ENCODE data around the gene LRRC26. TPM values are rescaled to one million over a fixed set of nuclear protein-coding genes. Genes with fewer than 3 reads are reported as not detected.

LRRC26 gene
- total RNA-seq, 1 experiment from 2014 or later, result 2.4 TPM

DNA sequence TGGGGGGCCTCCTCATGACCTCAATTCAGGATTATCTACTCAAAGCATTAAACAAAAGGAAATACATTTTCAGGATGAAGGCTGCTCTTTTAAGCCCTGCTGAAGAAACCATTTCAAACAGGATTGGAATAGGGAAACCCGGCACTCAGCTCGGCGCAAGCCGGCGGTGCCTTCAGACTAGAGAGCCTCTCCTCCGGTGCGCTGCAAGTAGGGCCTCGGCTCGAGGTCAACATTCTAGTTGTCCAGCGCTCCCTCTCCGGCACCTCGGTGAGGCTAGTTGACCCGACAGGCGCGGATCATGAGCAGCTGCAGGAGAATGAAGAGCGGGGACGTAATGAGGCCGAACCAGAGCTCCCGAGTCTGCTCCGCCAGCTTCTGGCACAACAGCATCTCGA, 34.9 kb upstream of the LRRC26 start (continued):
- TF ChIP-seq CTCF (IDR thresholded peaks at IDR 0.05 in 2 of 3, conservative IDR thresholded peaks at IDR 0.05 in 1 of 3; ENCODE audit: borderline replicate concordance in 1 of 3, insufficient read depth in 1 of 3, low read depth in 2 of 3, low read length in 2 of 3), result no peak
- no peak for TF ChIP-seq REST (IDR thresholded peaks at IDR 0.05; ENCODE audit: low read depth)

GRCh38 chr9:137202966-137203365, 33.1 kb upstream of the LRRC26 start:
- no peak overlapping the region for H3K27ac ChIP-seq (ENCODE audit: low read depth, low read length)
- POLR2A ChIA-PET, result interaction anchor here (1.1 kb wide), 1 partner anchor 11 kb away, joined by 4 read pairs; no protein-coding TSS in a partner anchor
- no peak overlapping the region for H3K4me2 ChIP-seq (ENCODE audit: low read length)
- TF ChIP-seq ZNF274 (IDR thresholded peaks at IDR 0.05; ENCODE audit: low read depth, low read length) (no peak), REST (IDR thresholded peaks at IDR 0.05; ENCODE audit: low read depth) (no peak), POLR2A (IDR thresholded peaks at IDR 0.05; ENCODE audit: borderline replicate concordance, extremely low read depth, insufficient read depth, insufficient read length) (no peak), ELF1 (IDR thresholded peaks at IDR 0.05; ENCODE audit: borderline replicate concordance, low read depth) (no peak), SP1 (IDR thresholded peaks at IDR 0.05; ENCODE audit: low read depth) (no peak), SIN3A (IDR thresholded peaks at IDR 0.05; ENCODE audit: low read depth) (no peak), EZH2 (IDR thresholded peaks at IDR 0.05) (no peak), JUND (IDR thresholded peaks at IDR 0.05) (no peak), YY1 (IDR thresholded peaks at IDR 0.05; ENCODE audit: extremely low read depth, insufficient replicate concordance, low read depth, low read length) (no peak), EGR1 (IDR thresholded peaks at IDR 0.05; ENCODE audit: low read depth) (no peak), TCF7L2 (IDR thresholded peaks at IDR 0.05; ENCODE audit: borderline replicate concordance, extremely low read depth, insufficient read depth, insufficient read length) (no peak), POLR2AphosphoS5 (IDR thresholded peaks at IDR 0.05; ENCODE audit: low read depth, low read length) (no peak)

More at GRCh38 chr9:137202966-137203365, 33.1 kb upstream of the LRRC26 start:
- DNase-seq (ENCODE audit: low read depth, low spot score) (no peak), ATAC-seq (no peak)
- intact Hi-C loops (cut with micrococcal nuclease), result no loop called here
- peaks cover 65% of the 10 kb centered on the region for H3K79me2 ChIP-seq (ENCODE audit: insufficient read depth, low read length)
- no peak overlapping the region for H3K9ac ChIP-seq (ENCODE audit: low read length)
- no peaks in the 10 kb centered on the region for H3K9me2 ChIP-seq (ENCODE audit: insufficient read depth)
- H3K36me3 ChIP-seq (ENCODE audit: control insufficient read depth in 1 of 2, insufficient read depth in 2 of 2, low read length in 2 of 2), result peaks cover 0 to 6% of the 10 kb centered on the region in 2 experiments; a peak in 2 of 4 replicates
- H3K27me3 ChIP-seq (ENCODE audit: insufficient read depth, low read length), result no peaks in the 10 kb centered on the region
- BruUV-seq (replicated peaks), result no TSS peak
- ChIA-PET CTCF (no interaction called here), RAD21 (ENCODE audit: low non-redundant PET in 1 of 2, low total read pairs in 2 of 2, uncharacterized antibody in 2 of 2, unreplicated experiment in 2 of 2) (no interaction called here)
- peaks cover 36 to 54% of the 10 kb centered on the region in 2 experiments for H3K4me1 ChIP-seq (ENCODE audit: control insufficient read depth in 1 of 2, insufficient read depth in 2 of 2, low read length in 2 of 2)
- no peaks in the 10 kb centered on the region for H3K9me3 ChIP-seq (ENCODE audit: control insufficient read depth in 1 of 2, insufficient read depth in 1 of 2, low read depth in 1 of 2, low read length in 2 of 2)
- no peak overlapping the region for H3K4me3 ChIP-seq (replicated peaks in 1 of 2; ENCODE audit: low read depth in 1 of 2, low read length in 2 of 2)
- no peak overlapping the region for H2AFZ ChIP-seq (ENCODE audit: low read depth, low read length, poor library complexity, severe bottlenecking)
- H4K20me1 ChIP-seq (ENCODE audit: insufficient read depth), result no peaks in the 10 kb centered on the region

Data from HCT116 (cell line).